Activated CD8-positive, alpha-beta T cell treated with anti-CD3 and anti-CD28 coated beads for 36 hours (primary cell): ENCODE measurements around the gene ROS1. TPM values are rescaled to one million over a fixed set of nuclear protein-coding genes. Genes with fewer than 3 reads are reported as not detected.
A peak's percentile ranks its signal among the peaks of the same experiment; 100 is the strongest.

Experiments
- ATAC-seq: fragments of 200-7000 bp; cut with Tn5 transposase; one replicate; pipeline ENCODE4 v1.10.0; 2021; ENCODE audit warnings: mild to moderate bottlenecking, moderate library complexity
- CTCF ChIA-PET: fragments of 350-600 bp; sonication (Branson Sonifier 250); formaldehyde crosslinking; loops from one replicate; lab custom pipeline; 2021; ENCODE audit warnings: antibody characterized with exemption; lab: Charles Lee
- POLR2A ChIA-PET: fragments of 350-600 bp; sonication (Branson Sonifier 250); formaldehyde crosslinking; loops from one replicate; lab custom pipeline; 2021; ENCODE audit warnings: antibody characterized with exemption; lab: Charles Lee
- DNase-seq: peaks from one replicate; pipeline ENCODE4 v3.0.0-alpha.2; 2020
- H3K27ac Mint-ChIP-seq: one replicate; pipeline ENCODE4 v1.8.0; 2021; ENCODE audit warnings: mild to moderate bottlenecking, mixed read lengths
- H3K27me3 Mint-ChIP-seq: one replicate; pipeline ENCODE4 v1.8.0; 2021; ENCODE audit warnings: mixed read lengths
- H3K36me3 Mint-ChIP-seq: one replicate; pipeline ENCODE4 v1.8.0; 2021; ENCODE audit warnings: low read depth, mixed read lengths
- H3K4me1 Mint-ChIP-seq: one replicate; pipeline ENCODE4 v1.8.0; 2021; ENCODE audit warnings: low read depth, mixed read lengths
- H3K4me3 Mint-ChIP-seq: one replicate; pipeline ENCODE4 v1.8.0; 2021; ENCODE audit warnings: mild to moderate bottlenecking, moderate library complexity, mixed read lengths
- H3K9me3 Mint-ChIP-seq: one replicate; pipeline ENCODE4 v1.8.0; 2021; ENCODE audit warnings: mixed read lengths
- CTCF ChIP-seq: fragments of 200-600 bp; IDR thresholded peaks from one replicate; pipeline ENCODE4 v1.8.0; 2022; ENCODE audit warnings: antibody characterized with exemption, mild to moderate bottlenecking
- intact Hi-C: fragments of 100-400 bp; cut with micrococcal nuclease; formaldehyde crosslinking; loops from one replicate; pipeline ENCODE4 v1.10.0; 2022
- total RNA-seq, 2 experiments: library from RNA; stranded (reverse); gene quantifications; one replicate each; pipeline ENCODE4 v1.2.3, GENCODE V29; 2021

The ROS1 gene
- total RNA-seq, 2 experiments from 2014 or later: not detected

DNA sequence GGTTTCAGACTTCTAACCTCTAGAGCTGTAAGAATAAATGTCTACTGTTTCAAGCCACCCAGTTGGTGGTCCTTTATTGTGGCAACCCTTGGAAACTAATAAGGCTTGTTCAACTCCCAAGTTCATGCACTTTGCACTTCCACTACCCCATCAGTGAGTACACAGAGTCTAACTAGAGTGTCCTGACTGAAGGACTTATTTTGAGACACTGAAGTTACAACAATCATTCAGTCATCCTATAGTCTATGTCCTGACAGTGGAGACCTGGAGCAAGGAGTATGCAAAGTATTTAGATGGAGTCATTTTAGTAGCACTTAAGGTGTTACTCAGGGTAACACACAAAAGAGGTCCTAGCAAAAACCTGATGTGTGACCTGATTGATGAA is 97.7 kb downstream of the ROS1 start:
- DNase-seq (no peak), ATAC-seq (no peak)
- ChIA-PET CTCF (no interaction called here), POLR2A (no interaction called here)
- no peaks in the 10 kb centered on the region for H3K9me3 Mint-ChIP-seq
- intact Hi-C loops: no loop called here
- H3K27ac Mint-ChIP-seq: no peak overlapping the region
- TF ChIP-seq CTCF: no peak
- no peaks in the 10 kb centered on the region for H3K4me1 Mint-ChIP-seq
- no peak overlapping the region for H3K4me3 Mint-ChIP-seq
- H3K27me3 Mint-ChIP-seq: peaks cover 17% of the 10 kb centered on the region
- H3K36me3 Mint-ChIP-seq: no peaks in the 10 kb centered on the region

DNA sequence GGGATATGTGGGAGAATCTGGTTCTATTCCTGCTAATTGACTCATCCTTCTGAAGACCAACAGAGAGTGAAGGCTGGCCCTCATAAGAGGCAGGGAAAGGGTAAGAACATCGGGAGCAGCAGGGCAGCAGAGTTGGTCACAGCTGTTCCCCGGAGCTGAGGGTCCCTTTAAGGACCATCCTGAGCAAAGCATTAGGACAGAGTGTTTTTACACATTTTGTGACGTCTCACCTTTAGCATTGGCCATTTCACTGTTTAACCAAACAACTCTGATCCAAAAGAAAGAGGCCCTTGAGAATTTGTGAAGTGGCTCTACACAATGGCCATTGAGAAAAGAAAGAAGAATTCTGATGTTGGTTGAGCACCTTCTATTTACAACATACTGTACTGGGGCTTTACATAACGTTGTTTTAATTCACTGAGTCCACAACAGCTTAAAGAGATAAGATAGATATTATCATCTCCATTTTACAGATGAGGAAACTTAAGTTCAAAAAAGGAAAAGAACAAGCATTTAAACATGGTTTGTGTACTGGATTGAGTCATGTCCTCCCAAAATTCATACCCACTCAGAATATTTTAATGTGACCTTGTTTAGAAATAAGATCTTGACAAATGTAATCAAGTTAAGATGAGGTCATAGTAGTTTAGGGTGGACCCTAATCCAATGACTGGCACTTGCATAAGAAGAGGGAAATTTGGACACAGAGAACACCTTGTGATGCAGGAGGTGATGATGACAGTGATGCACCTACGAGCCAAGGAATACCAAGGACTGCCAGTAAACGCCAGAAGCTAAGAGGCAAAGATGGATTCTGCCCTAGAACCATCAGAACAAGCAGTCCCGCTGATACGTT is 98.4 kb downstream of the ROS1 start:
- no peak for DNase-seq
- H3K27ac Mint-ChIP-seq: no peak overlapping the region
- peaks cover 13% of the 10 kb centered on the region for H3K27me3 Mint-ChIP-seq
- CTCF ChIA-PET: no interaction called here
- TF ChIP-seq CTCF: no peak
- intact Hi-C loops: no loop called here
- H3K9me3 Mint-ChIP-seq: no peaks in the 10 kb centered on the region
- POLR2A ChIA-PET: no interaction called here
- no peak for ATAC-seq
- H3K4me3 Mint-ChIP-seq: no peak overlapping the region
- H3K36me3 Mint-ChIP-seq: no peaks in the 10 kb centered on the region
- no peaks in the 10 kb centered on the region for H3K4me1 Mint-ChIP-seq

- no peak overlapping the region for H3K27ac Mint-ChIP-seq
- H3K36me3 Mint-ChIP-seq: no peaks in the 10 kb centered on the region
- CTCF ChIA-PET: no interaction called here
- intact Hi-C loops: no loop called here
- no peak for DNase-seq
- no peaks in the 10 kb centered on the region for H3K4me1 Mint-ChIP-seq
- no peak for ATAC-seq
- peaks cover 11% of the 10 kb centered on the region for H3K27me3 Mint-ChIP-seq
- H3K9me3 Mint-ChIP-seq: no peaks in the 10 kb centered on the region
- POLR2A ChIA-PET: no interaction called here
- H3K4me3 Mint-ChIP-seq: no peak overlapping the region
- TF ChIP-seq CTCF: no peak
Observed at GRCh38 chr6:117326396-117326795, 99.3 kb downstream of the ROS1 start.

DNA sequence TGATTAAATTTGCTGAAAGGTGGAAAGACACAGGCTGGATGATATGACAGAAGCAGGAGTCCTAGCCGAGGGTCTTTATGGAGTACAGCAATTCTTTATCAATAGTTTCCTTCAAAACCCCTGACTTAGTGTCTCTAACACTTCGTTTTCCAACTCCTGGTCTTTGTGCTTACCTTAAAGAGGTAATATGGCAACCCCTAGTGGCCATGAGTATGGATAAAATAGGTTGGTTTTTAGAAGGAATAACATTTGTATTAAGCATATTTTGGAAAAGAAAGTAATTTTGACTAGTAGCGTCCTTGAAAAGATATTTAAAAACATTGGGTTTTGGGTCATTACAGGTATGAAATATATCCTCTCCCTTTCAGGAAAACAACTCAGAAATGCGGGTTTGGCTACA is 108.5 kb downstream of the ROS1 start:
- no peak overlapping the region for H3K27ac Mint-ChIP-seq
- no peak for ATAC-seq
- H3K27me3 Mint-ChIP-seq: peaks cover 6% of the 10 kb centered on the region
- H3K4me3 Mint-ChIP-seq: no peak overlapping the region
- H3K9me3 Mint-ChIP-seq: no peaks in the 10 kb centered on the region
- peak; percentile 25 for TF ChIP-seq CTCF
- no peak for DNase-seq
- CTCF ChIA-PET: interaction anchor here (1.3 kb wide), 1 partner anchor 14 kb away, joined by 3 read pairs; no protein-coding TSS in a partner anchor
- intact Hi-C loops: no loop called here
- POLR2A ChIA-PET: no interaction called here
- no peaks in the 10 kb centered on the region for H3K36me3 Mint-ChIP-seq
- H3K4me1 Mint-ChIP-seq: no peaks in the 10 kb centered on the region

DNA sequence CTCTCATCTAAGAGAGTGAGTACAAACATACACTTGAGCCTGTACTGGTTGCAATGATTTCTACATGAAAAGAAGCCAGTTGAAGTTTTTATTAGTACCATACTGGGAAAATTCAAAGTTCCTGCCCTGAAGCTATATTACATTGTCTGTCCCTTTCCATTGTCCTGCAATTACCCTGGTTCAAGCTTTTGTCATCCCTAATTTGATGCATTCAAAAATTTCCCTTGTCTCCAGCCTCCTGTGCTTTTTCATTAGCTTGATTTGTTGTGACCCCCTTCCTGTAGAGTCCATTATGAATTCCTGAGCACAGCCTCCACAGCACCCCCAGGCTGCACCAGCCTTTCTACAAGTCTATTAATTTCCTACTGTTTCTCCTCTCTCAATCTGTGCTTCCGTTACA is 114.0 kb downstream of the ROS1 start:
- intact Hi-C loops: no loop called here
- DNase-seq (no peak), ATAC-seq (no peak)
- H3K36me3 Mint-ChIP-seq: no peaks in the 10 kb centered on the region
- H3K4me3 Mint-ChIP-seq: no peak overlapping the region
- H3K27ac Mint-ChIP-seq: no peak overlapping the region
- peaks cover 9% of the 10 kb centered on the region for H3K27me3 Mint-ChIP-seq
- ChIA-PET CTCF (no interaction called here), POLR2A (no interaction called here)
- no peaks in the 10 kb centered on the region for H3K4me1 Mint-ChIP-seq
- no peaks in the 10 kb centered on the region for H3K9me3 Mint-ChIP-seq
- no peak for TF ChIP-seq CTCF
